Measurements from ENCODE around the gene HLA-E. TPM values are rescaled to one million over a fixed set of nuclear protein-coding genes. Genes with fewer than 3 reads are reported as not detected.

HLA-E gene
- total and polyA plus RNA-seq, 8 donors: 65.7 to 158 (median 86.7) TPM

GRCh38 chr6:30446259-30446658 lies 43.0 kb upstream of the HLA-E start:
- intact Hi-C loops (cut with DNase I): no loop called here
- no peak overlapping the region for H3K27ac ChIP-seq
- H3K27me3 ChIP-seq: peaks cover 0 to 31% (median 10%) of the 10 kb centered on the region in 4 donors
- DNase-seq (no peak), ATAC-seq (no peak), FAIRE-seq (no peak)
- 49 to 60% methylated on average over 2 of the region's 2 CpGs for WGBS, 2 donors
- no peaks in the 10 kb centered on the region for H3K36me3 ChIP-seq
- no peak for TF ChIP-seq CTCF (IDR thresholded peaks at IDR 0.05)
- H3K4me1 ChIP-seq: no peaks in the 10 kb centered on the region
- no peaks in the 10 kb centered on the region for H3K9me3 ChIP-seq
- no peak overlapping the region for H3K4me3 ChIP-seq

- ATAC-seq (no peak), DNase-seq (no peak), FAIRE-seq (no peak)
- intact Hi-C loops (cut with DNase I): no loop called here
- no peaks in the 10 kb centered on the region for H3K4me1 ChIP-seq
- peaks cover 0 to 34% (median 5%) of the 10 kb centered on the region in 4 donors for H3K27me3 ChIP-seq
- no peak overlapping the region for H3K4me3 ChIP-seq
- 1 to 4% methylated on average over 2 of the region's 2 CpGs for WGBS, 2 donors
- no peak overlapping the region for H3K27ac ChIP-seq
- no peaks in the 10 kb centered on the region for H3K36me3 ChIP-seq
- no peaks in the 10 kb centered on the region for H3K9me3 ChIP-seq
- no peak for TF ChIP-seq CTCF (IDR thresholded peaks at IDR 0.05)
Measured at GRCh38 chr6:30447237-30447636, 42.1 kb upstream of the HLA-E start.

- DNase-seq: no peak
- 34 to 47% methylated on average over 9 of the region's 9 CpGs for WGBS, 2 donors
- no peak for TF ChIP-seq CTCF (IDR thresholded peaks at IDR 0.05)
- H3K27me3 ChIP-seq: peaks cover 0 to 45% (median under 1%) of the 10 kb centered on the region in 4 donors
- no peaks in the 10 kb centered on the region for H3K36me3 ChIP-seq
- intact Hi-C loops (cut with DNase I): no loop called here
- H3K4me3 ChIP-seq: no peak overlapping the region
- no peak for FAIRE-seq
- no peaks in the 10 kb centered on the region for H3K9me3 ChIP-seq
- ATAC-seq: no peak
- no peaks in the 10 kb centered on the region for H3K4me1 ChIP-seq
- H3K27ac ChIP-seq: no peak overlapping the region
Measured at GRCh38 chr6:30450548-30450908, 38.8 kb upstream of the HLA-E start.

- Histone ChIP-seq H3K36me3 (no peaks in the 10 kb centered on the region), H3K9me3 (no peaks in the 10 kb centered on the region), H3K27me3 (peaks cover 0 to 48% (median 0%) of the 10 kb centered on the region in 4 donors), H3K4me1 (no peaks in the 10 kb centered on the region), H3K27ac (no peak overlapping the region), H3K4me3 (no peak overlapping the region)
- 14 to 15% methylated on average over 55 of the region's 55 CpGs for WGBS, 2 donors
- DNase-seq: peak in 5 of 6 donors; percentile 3 to 71 (median 58)
- TF ChIP-seq CTCF (IDR thresholded peaks at IDR 0.05): no peak
- intact Hi-C loops (cut with DNase I): no loop called here
- peak in 3 of 4 donors; percentile 42 to 73 (median 71) for ATAC-seq
- no peak for FAIRE-seq
Measured at GRCh38 chr6:30450909-30451841, 38.1 kb upstream of the HLA-E start.

Data from pancreas (tissue), 10 donors.